ENCODE data around the gene CLSTN2. TPM values are rescaled to one million over a fixed set of nuclear protein-coding genes. Genes with fewer than 3 reads are reported as not detected.

CLSTN2 gene
- total RNA-seq, 1 experiment from 2014 or later, result 0.02 TPM

DNA sequence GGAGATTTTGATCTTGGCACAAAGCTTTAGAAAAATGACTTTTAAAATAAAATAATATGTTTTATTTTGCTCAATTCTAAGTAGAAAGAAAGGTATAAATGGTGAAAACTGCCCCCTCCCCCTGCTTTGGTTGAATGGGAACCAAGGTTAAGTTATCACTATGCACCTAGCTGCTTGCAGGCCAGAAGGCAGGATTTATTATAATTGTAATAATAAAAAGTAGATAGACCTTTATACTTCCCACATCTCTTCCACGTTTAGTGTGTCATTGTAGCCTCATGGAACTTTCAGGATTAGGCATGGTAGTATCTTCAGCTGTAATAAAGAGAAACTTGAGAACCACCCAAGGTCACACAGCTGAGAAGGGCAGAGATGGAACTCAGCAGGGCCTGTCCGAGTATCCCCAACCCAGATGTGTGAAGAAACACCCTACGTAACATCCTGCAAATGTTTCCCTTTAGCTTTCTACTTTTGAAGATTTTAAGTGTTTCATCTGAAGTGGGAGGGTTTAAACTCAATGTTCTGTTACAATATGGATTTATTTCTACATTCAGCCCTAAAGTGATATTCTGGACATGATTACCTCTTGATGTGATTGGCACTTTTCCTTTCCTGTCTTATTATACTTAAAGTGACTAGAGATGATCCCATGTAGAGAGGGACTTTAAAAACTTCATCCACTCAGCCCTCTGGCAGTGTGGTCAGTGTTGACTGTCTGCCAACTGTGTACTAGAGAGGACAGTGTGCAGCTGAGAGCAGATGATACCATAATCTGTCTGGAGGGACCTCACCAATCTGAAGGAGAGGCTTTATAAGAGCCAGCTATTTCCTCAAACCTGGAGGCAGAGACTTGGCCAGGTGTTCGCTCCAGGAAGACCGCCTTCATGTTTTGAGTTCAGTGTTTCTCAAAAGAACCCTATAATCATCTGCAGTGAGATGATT is 460.4 kb downstream of the CLSTN2 start:
- Histone ChIP-seq H3K27me3 (ENCODE audit: insufficient read depth, low read length) (no peaks in the 10 kb centered on the region), H3K9me3 (ENCODE audit: control insufficient read depth in 1 of 2, insufficient read depth in 1 of 2, low read depth in 1 of 2, low read length in 2 of 2) (no peaks in the 10 kb centered on the region), H2AFZ (ENCODE audit: low read depth, low read length, poor library complexity, severe bottlenecking) (no peak overlapping the region), H3K79me2 (ENCODE audit: insufficient read depth, low read length) (no peaks in the 10 kb centered on the region), H3K9ac (ENCODE audit: low read length) (no peak overlapping the region), H3K4me1 (ENCODE audit: control insufficient read depth in 1 of 2, insufficient read depth in 2 of 2, low read length in 2 of 2) (no peaks in the 10 kb centered on the region), H3K36me3 (ENCODE audit: control insufficient read depth in 1 of 2, insufficient read depth in 2 of 2, low read length in 2 of 2) (no peaks in the 10 kb centered on the region), H3K27ac (ENCODE audit: low read depth, low read length) (no peak overlapping the region), H4K20me1 (ENCODE audit: insufficient read depth) (no peaks in the 10 kb centered on the region), H3K4me2 (ENCODE audit: low read length) (no peak overlapping the region), H3K9me2 (ENCODE audit: insufficient read depth) (no peaks in the 10 kb centered on the region), H3K4me3 (replicated peaks in 1 of 2; ENCODE audit: low read depth in 1 of 2, low read length in 2 of 2) (no peak overlapping the region)
- TF ChIP-seq, protein P1, sequence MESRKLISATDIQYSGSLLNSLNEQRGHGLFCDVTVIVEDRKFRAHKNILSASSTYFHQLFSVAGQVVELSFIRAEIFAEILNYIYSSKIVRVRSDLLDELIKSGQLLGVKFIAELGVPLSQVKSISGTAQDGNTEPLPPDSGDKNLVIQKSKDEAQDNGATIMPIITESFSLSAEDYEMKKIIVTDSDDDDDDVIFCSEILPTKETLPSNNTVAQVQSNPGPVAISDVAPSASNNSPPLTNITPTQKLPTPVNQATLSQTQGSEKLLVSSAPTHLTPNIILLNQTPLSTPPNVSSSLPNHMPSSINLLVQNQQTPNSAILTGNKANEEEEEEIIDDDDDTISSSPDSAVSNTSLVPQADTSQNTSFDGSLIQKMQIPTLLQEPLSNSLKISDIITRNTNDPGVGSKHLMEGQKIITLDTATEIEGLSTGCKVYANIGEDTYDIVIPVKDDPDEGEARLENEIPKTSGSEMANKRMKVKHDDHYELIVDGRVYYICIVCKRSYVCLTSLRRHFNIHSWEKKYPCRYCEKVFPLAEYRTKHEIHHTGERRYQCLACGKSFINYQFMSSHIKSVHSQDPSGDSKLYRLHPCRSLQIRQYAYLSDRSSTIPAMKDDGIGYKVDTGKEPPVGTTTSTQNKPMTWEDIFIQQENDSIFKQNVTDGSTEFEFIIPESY (IDR thresholded peaks at IDR 0.05; ENCODE audit: extremely low read depth, insufficient replicate concordance, low read length), result no peak
- TF ChIP-seq POLR2AphosphoS5 (IDR thresholded peaks at IDR 0.05; ENCODE audit: low read depth, low read length) (no peak), POLR2A (IDR thresholded peaks at IDR 0.05; ENCODE audit: borderline replicate concordance, extremely low read depth, insufficient read depth, insufficient read length) (no peak), ZFX (IDR thresholded peaks at IDR 0.05) (no peak), FOSL1 (IDR thresholded peaks at IDR 0.05; ENCODE audit: low read depth) (no peak), EZH2phosphoT487 (IDR thresholded peaks at IDR 0.05; ENCODE audit: borderline replicate concordance) (no peak), CBX3 (IDR thresholded peaks at IDR 0.05; ENCODE audit: low read depth) (no peak), SP1 (IDR thresholded peaks at IDR 0.05; ENCODE audit: low read depth) (no peak), CEBPB (IDR thresholded peaks at IDR 0.05; ENCODE audit: low read depth) (no peak), ELF1 (IDR thresholded peaks at IDR 0.05; ENCODE audit: borderline replicate concordance, low read depth) (no peak), YY1 (IDR thresholded peaks at IDR 0.05; ENCODE audit: extremely low read depth, insufficient replicate concordance, low read depth, low read length) (no peak), ZNF274 (IDR thresholded peaks at IDR 0.05; ENCODE audit: low read depth, low read length) (no peak), SIN3A (IDR thresholded peaks at IDR 0.05; ENCODE audit: low read depth) (no peak)
- TF ChIP-seq, protein P2, sequence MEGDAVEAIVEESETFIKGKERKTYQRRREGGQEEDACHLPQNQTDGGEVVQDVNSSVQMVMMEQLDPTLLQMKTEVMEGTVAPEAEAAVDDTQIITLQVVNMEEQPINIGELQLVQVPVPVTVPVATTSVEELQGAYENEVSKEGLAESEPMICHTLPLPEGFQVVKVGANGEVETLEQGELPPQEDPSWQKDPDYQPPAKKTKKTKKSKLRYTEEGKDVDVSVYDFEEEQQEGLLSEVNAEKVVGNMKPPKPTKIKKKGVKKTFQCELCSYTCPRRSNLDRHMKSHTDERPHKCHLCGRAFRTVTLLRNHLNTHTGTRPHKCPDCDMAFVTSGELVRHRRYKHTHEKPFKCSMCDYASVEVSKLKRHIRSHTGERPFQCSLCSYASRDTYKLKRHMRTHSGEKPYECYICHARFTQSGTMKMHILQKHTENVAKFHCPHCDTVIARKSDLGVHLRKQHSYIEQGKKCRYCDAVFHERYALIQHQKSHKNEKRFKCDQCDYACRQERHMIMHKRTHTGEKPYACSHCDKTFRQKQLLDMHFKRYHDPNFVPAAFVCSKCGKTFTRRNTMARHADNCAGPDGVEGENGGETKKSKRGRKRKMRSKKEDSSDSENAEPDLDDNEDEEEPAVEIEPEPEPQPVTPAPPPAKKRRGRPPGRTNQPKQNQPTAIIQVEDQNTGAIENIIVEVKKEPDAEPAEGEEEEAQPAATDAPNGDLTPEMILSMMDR (IDR thresholded peaks at IDR 0.05 in 2 of 3, conservative IDR thresholded peaks at IDR 0.05 in 1 of 3; ENCODE audit: borderline replicate concordance in 1 of 3, insufficient read depth in 1 of 3, low read depth in 2 of 3, low read length in 2 of 3), result no peak
- TF ChIP-seq, protein P3, sequence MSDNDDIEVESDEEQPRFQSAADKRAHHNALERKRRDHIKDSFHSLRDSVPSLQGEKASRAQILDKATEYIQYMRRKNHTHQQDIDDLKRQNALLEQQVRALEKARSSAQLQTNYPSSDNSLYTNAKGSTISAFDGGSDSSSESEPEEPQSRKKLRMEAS (IDR thresholded peaks at IDR 0.05), result no peak
- BruUV-seq (replicated peaks), result no TSS peak
- intact Hi-C loops (cut with micrococcal nuclease), result no loop called here
- no peak for ATAC-seq
- ChIA-PET CTCF (no interaction called here), POLR2A (no interaction called here), RAD21 (ENCODE audit: low non-redundant PET in 1 of 2, low total read pairs in 2 of 2, uncharacterized antibody in 2 of 2, unreplicated experiment in 2 of 2) (no interaction called here)
- no peak for DNase-seq (ENCODE audit: low read depth, low spot score)

Data from HCT116 (cell line).